ENCODE measurements around the gene DENND1A.

- TF ChIP-seq POLR2A (IDR thresholded peaks at IDR 0.05) (no peak), CTCF (IDR thresholded peaks at IDR 0.05) (no peak)
These were observed 219.6 kb downstream of the DENND1A start for GRCh38 chr9:123710299-123710698.

All from heart left ventricle (tissue), 13 donors.